Stimulated activated CD4-positive, alpha-beta T cell treated with anti-CD3 and anti-CD28 coated beads, Interleukin-1b, Interleukin-23, amount 100 ng/mL, for 4 hours (primary cell): ENCODE results near the gene VSTM2L.
"Not testable (repeated sequence)": the region's sequence is repeated elsewhere in the genome, so short reads cannot be mapped to it uniquely, and the experiment has no call there.

Experiments used
- DNase-seq, 2 donors: peaks; one replicate each; pipeline ENCODE4 v3.0.0-alpha.2; 2020; ENCODE audit warnings: low read depth in 2 of 2

Gene VSTM2L, protein sequence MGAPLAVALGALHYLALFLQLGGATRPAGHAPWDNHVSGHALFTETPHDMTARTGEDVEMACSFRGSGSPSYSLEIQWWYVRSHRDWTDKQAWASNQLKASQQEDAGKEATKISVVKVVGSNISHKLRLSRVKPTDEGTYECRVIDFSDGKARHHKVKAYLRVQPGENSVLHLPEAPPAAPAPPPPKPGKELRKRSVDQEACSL

DNA sequence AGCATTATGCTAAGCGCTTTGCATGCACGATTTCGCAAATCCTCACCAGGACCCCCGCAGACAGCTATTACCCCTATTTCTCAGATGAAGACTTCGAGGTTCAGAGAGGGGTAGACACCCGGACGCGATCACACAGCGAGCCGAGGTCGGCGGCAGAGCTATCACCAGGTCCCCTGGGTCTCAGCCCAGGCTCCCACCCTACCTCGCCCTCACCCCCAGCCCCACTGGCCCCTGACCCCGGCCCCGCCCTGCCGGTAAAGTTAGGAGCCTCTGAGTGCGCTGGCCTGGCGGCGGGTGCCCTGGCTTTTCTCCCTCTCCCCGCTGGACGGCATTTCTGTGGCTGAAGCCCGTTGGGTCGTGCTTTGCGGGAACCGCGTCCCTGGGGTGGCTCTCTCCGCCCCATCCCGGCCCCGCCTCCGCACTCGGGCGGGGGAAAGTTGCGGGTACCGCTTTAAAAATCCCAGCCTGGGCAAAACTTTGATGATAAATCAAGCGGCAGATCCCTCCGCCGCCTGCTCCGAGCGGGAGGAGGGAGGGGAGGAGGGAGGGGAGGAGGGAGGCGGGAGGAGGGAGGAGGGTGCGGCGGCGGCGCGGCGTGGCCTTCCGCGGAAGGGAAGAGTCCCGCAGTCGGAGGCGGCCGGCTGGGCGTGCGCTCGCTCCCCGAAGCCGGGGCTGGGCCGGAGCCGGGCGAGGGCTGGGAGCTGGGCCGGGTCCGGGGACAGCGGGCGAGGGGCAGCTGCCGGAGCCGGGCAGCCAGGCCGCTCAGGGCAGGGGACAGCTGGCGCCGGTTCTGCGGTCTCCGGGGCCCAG, at the start of gene VSTM2L:
VSTM2L (plus strand) TSS at position 624 of the 810 bp plus-strand sequence. CDS start 224 bp downstream, outside the sequence.
- DNase-seq, result no peak

DNA sequence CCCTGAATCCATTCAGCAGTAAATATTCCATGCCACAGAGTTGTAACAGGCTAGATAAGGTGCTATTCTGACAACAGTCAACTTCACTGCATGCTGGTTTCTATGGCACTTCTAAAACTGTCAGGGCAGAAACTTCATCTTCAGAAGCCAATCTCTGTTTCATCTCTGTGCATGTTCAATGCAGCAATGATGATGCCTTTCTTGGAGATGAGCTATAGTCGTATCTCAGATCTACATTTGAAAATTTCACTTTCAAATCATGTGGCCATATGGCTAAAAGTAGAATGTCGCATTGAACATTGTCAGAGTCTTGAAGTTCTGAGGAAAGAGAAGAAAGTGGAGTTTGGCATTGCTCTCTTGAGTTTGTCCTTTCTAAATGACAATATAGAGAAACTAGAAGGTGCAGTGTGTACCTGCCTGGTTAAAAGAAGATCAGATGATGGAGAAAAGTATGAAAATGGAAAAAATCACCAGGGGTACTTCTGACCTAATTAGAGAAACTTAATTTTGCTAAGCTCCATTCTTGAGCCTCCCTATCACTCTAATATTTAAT, 49.0 kb upstream of the VSTM2L start:
- DNase-seq, result no peak

DNA sequence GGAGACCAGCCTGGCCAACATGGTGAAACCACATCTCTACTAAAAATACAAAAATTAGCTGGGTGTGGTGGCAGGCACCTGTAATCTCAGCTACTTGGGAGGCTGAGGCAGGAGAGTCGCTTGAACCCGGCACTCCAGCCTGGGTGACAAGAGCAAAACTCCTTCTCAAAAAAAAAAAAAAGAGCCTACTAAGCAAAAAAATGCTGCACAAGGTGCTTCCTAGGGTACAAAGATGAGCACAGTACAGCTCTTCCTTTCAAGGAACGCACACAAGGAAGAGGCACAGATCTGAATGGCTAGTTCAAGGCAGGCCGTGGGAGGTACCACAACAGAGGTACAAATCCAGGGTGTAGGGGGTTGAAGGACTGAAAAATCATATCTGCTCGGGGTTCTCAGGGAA, 46.9 kb upstream of the VSTM2L start:
- DNase-seq, result not testable (repeated sequence)

DNA sequence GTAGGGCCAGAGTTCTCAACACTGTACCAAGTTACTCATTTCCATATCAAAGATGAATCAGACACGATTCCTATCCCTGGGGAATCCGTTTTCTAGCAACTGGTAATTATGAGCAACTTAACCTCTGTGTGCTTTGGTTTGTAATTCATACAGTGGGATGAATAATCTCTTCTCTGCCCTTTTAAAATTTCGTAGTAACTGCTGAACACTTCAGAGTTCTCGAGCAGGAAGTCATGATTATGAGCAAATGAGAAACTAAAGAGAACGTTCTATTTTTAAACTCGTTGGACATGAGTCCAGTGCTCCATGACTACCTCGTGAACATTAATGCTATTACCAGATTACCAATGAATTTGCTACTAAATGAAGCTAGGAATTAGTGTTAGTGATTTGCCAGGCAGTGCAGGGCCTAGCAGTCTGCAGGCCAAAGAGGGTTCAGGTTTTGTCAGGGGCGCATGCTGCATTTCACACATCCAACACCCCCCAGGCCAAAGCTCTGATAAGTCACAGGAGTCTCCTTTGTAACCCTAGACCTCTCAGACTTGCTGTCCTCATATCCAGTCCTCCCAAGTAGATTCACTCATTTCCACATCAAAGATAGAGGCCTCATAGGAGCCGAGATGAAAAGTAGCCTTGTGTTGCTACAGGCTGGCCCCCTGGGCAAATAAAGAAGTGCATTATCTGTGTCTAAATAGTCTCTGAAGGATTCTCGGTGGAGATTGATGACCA, 45.8 kb upstream of the VSTM2L start:
- no peak for DNase-seq

DNA sequence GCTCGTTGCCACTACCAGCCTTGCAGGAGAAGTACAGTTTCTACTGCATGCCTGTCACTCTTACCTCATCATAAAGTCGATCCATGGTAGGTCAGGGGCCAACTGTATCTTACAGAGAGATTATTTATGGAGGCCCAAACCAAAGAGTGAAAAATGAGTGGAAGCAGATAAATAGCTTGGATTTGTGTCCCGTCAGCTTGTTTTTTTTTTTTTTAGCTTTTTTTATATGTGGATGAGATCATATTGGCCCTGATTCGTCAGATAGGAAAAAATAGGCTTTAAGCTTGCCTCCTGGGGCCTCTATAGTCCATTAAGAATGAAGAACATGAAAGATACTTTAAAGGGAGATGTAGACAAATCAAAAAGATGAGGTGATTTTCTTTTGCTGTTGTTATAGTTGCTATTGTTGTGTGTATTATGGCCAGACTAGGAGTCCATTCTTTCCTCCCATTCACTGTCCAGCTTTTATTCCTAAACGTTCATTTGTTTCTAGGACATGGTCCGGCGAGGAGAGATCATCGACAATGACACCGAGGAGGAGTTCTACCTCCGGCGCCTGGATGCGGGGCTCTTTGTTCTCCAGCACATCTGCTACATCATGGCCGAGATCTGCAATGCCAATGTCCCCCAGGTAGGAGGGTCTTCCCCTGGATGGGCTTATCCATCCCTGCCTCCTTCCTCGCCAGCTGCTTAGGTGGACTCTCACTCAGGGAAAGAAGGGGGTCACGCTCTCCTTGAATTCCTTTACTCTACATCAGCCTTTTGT, 43.3 kb upstream of the VSTM2L start:
- DNase-seq, result no peak

DNA sequence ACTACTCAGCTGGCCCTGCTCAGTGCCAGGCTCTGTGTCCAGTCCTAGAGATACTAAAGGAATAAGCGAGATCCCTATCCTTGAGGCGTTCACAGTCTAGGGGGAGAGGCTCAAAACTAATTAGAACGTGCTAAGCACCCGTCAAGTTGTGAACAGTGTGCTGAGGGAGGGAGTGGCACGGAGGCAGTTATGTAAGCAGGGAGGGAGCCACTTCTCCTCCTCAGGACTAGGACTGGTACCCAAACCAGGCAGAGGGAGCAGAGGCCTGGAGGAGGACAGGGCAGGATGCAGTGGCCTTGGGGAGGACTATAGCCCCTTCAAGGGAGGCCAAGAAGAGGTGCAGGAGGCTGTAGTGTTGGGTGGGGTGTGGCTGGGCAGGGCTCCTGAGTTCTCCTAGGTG, 39.6 kb upstream of the VSTM2L start:
- no peak for DNase-seq

DNA sequence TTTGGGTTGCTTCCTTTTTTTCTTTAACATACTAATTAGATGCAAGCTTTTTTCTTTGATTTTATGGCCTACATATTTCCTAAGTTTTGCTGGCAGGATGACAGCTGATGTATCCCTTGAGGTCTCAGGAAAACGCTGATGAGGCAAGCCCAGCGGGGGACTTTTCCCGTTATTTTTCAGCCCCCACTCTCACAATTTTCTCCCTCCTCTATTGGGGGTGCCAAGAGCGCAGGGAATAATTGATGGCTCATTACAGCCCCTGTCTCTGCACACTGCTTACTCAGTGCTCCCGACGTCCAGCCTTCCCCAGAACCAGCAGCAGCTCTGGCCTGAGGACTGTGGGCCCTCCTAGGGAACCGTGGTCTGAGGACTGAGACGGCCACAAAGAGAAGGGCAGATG, 38.6 kb upstream of the VSTM2L start:
- no peak for DNase-seq

DNA sequence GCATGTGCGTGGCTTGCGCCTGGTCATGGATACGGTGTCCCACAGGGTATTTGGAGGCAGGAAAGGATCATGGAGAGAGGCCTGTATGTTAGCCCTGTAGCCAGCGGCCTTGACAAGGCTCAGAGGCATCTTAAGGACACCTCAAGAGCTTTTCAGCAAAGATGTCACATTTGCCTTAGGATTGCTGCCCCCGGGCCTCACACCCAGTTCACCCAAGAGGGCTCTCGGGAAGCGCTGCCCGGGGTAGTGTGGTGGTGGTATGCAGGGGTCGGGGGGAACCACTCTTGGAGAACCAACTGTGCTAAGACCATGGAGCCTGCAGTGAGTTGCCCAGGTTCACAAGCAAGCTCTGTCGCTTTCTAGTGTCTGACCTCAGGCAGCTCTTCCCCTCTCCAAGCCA, 36.9 kb upstream of the VSTM2L start:
- no peak for DNase-seq

DNA sequence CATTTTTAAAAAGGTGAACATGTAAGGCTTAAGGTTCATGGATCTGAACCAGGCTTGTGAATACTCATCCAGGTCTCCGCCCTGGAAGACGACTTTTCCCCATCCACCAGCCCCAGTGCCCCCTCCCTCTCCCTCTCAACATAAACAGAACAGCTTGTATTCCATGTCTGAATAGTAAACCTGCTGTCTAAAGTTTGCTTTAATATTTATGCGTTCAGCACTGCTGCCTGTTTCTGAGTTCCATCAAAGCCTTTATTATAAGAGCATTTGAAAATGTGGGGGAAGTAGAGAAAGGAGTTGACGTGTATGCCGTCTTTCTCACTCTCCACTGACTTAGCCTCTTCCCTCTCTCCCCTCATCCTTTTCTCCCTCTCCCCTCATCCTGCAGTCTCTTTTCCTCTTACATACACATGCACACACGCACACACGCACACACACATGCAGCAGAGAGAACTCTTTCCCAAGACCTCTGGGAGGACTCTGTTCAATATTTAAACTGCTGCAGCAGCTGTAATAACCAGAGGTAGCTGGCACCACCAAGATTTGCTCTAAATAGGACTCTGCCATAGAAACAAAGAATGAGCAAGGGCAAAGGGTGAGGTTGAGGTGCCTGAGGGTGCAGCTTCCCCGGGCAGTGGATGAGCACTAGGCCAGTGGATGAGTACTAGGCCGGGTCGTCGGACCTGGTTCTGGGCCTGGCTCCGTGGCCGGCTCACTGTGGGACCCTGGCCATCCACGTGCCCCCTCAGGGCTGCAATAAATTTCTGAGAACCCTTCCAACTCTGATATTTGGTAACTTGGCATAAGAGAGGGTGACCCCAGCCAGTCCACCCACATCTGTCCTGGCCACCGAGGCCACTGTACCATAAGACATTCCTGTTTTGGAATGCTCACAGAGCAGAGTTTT, 35.4 kb upstream of the VSTM2L start:
- no peak for DNase-seq

DNA sequence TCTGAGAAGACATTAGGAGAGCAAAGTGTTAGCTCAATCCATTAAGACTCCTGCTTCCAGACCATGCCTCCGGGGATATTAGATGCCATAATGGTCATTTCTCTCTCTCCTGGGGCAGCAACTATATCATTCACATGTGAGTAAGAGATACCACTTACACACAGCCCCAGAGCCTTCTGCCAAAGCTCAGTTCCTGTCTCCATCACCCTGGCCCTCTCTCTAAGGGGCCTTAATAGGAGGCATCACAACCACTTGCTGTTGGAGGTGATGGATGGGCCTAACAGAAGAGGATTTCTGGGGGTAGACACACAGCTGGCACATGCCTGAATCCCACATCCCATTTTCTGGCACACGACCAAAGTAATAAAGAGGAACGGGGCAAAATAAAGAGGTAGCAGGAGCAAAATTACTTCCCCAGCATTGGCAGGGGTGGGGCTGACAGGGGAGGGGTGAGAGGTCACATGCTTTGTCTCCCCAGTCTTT, 34.0 kb upstream of the VSTM2L start:
- DNase-seq, result no peak

DNA sequence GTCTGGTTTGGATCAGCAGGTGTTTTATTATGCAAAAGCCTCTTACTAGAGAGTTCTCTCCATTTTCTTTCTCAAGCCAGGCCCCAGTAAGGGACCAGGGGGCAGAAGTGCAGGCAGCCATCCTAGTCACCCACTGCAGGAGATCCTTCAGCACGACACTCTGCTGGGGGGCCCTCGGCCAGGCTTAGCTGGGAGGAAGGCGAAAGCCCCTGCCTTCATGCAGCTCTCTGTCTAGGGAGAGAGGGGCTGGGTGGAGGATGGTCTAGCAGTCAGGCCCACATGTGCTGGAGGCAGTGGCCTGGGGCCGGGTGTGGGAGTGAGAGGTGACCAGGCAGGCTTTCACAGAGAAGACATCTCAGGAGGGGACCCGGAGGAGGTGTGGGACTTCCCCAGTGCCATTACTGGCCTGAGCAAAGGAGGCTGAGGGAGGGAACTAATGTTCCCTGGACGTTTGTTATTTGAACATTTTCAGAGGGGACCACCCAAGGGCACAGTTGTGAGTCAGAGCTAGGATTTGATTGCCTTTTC, 33.5 kb upstream of the VSTM2L start:
- DNase-seq, result no peak

DNA sequence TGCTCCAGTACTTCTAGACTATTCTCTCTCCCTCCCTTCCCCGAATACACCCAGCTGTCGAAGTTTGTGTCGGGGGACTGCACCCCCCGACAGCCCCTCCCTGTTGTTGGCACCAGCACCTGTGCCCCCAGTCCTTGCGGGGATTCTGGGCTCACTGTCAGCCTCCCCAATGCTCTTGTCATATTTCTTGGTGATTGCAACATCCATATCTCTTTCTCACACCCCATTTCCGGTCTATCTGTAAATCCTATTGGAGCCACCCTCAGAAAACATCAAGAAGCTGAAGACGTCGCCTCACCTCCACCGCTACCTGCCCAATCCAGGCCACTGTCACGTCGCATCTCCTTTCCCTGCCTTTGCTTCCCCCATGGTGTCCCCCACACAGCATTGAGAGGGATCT, 32.6 kb upstream of the VSTM2L start:
- no peak for DNase-seq

DNA sequence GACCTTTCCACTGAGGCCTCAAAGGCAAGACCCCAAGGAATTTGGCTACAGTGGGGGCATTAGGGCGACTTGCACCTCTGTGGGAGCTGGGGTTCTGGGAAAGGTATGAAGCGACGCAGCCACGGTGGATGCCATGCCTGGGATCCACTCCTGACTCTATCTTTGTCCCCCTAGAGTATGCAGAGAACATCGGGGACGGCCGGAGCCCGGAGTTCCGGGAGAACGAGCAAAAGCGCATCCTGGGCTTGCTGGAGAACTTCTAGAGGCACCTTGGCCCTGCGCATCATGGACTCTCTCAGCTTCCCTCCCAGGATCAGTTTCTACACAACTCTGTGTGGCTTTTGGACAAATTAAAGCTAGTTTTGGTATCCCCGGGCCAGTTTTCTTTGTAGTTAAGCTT, 31.2 kb upstream of the VSTM2L start:
- no peak for DNase-seq

DNA sequence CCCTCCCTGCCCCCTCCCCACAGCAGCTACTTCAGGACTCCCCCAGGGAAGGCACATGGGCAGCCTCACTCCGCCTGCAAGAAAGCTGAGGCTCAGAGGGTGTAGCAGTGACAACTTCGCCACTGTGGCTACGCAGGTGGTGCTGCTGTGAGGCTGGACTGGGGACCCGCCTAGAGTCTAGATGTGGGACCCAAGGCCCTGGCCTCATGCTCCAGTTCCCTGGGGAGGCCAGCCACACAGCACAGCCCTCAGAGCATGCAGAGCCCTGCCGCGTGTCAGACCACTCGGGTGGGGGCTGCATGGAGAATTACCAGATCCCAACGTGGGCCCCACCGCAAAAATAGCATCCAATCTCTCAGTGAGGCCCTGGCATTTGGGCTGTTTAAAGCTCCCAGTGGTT, 30.8 kb upstream of the VSTM2L start:
- no peak for DNase-seq

DNA sequence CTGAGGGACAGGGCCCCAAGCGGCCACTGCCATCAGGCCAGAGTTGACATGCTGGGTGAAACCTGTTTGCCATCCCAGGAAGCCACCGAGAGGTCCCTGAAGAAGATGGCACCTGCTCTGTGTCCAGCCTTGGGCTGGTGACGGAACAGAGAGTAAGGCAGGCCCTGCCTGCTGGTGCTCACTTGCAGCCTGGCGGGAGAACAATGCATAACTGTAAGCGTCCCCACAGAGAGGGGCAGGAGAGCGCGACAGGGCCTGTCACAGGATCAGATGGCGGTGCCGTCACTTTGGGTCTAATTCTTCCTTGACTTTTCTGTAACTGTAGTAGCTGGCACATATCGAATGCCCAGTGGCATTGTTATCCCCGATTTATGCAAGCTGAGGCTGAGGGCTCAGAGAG, 29.0 kb upstream of the VSTM2L start:
- DNase-seq, result no peak

DNA sequence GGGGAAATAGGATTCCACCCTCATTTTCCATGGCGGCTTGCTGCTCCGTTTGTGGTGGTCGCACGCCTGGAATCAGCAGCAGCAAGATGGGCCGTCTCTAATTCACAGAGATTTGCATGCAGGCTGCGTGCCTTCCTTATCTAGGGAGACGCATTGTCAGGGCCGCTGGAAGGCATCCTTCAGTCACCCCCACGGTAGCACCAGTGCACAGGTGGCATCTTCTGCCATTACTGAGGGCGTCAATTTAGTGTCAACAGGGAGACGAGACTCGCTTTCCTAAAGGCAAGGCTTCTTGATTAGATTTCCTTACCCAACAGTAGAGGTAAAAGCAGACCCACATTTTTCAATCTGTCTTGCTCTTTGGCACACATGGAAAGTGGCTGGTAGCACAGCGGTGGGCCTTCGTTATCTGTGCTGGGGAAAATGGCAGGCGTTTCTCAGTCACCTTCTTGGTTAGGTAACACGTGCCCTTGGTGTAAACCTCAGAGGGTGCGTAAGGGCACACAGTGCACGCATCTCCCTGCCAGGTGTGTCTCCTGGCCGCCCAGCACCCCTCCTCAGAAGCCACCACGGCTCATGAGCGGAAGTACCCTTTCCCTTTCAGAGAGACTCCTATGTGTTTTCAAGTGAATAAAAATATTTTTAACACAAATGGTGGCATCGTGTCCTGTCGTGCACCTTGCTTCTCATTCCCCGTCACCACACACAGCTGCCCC, 27.3 kb upstream of the VSTM2L start:
- no peak for DNase-seq

DNA sequence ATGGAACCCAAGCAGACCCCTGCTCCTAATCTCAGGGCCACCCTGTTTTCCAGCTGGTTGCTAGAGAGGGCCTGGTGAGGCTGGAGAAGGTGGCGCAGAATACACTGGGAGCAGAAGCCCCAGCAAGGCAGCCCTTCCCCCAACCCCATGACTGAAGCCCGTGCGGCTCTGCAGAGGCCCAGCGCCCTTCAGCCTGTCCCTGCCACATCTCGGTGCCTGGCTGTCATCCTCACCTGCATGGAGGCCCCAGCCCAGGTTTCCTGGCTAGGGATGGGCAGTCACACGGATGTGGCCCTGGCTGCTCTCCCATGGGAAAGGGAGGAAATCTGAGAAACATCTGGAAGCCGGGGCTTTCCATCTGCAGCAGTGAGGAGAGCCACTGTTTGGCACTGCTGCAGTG, 26.1 kb upstream of the VSTM2L start:
- no peak for DNase-seq

DNA sequence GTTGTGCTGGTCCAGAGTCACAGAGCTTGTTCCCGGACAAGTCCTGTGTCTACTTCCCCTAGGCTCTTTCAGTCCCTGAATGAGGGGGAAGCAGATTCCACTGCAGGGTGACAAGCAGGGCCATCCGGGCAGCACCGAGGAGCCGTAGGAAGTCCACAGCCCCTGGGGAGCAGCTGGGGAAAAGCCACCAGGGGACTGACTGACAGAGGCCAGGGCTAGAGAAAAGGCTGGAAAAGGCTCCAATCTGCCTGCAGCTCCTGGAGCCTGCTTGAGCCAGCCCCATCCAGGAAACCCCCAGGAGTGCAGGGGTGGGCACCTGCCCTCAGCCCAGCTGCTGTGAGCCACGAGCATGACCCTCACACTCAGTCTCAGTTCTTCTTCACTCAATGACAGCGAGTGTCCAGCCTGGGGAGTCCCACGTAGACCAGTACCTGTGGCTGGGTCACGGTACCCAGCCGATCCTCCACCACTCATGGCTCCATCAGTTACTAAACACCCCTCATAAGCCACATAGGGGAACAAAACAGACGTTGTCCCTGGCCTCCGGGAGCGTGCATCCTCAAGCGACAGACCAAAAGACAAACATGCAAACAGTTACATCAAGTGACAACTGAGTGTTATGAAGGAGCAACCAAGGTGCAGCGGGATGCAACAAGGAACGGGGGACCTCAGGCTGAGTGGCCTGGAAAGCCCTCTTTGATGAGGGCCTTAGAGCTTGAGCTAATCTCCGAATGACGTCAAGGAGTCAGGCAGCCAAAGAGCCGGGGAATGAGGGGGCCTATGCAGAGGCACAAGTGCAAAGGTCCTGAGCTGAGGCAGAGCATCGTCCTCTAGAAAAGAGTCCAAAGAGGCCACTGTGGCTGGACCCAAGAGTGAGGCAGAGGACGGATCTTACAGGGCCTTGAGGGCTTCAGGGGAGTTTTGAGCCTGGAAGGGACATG, 24.8 kb upstream of the VSTM2L start:
- no peak for DNase-seq
